Thyroid gland (tissue), 4 donors: ENCODE results near the gene MPPED1.

Source experiments
- CTCF ChIP-seq, 6 experiments: fragments of 200-600 bp in 3 of 6; fragments of 450-650 bp in 3 of 6; sonication (generic) in 3 of 6; IDR thresholded peaks; one replicate each; pipeline ENCODE4 v1.5.1; 2016 to 2019; ENCODE audit warnings: antibody characterized with exemption in 6 of 6, mild to moderate bottlenecking in 2 of 6, inconsistent platforms in 1 of 6, moderate library complexity in 1 of 6
- POLR2A ChIP-seq, 2 donors: fragments of 450-650 bp; IDR thresholded peaks; one replicate each; pipeline ENCODE4 v1.6.1; 2017; ENCODE audit warnings: antibody characterized with exemption in 2 of 2, mild to moderate bottlenecking in 2 of 2, moderate library complexity in 1 of 2

DNA sequence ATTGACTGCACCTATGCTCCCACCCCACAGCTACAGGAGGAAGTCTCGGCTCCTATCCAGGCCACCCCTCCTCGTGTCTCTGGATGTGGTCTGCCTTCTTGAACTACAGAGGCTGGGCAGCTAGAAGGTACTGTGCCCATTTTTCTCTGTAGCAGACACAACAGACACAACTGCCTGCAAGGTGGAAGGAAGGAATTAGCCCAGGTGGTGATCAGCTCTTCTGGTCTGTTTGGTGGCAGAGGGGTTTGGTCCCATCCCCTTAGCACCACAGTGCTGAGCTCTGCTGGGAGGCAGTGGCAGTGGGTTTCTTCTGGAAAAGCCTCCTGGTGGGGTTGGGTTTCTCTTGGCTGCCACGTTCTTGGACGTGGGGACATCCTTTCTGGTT, 132.5 kb downstream of the MPPED1 start:
- TF ChIP-seq POLR2A (IDR thresholded peaks at IDR 0.05): no peak
- no peak for TF ChIP-seq CTCF (IDR thresholded peaks at IDR 0.05)
